HepG2 (cell line): ENCODE data around the gene TM9SF2. TPM values are rescaled to one million over a fixed set of nuclear protein-coding genes. Genes with fewer than 3 reads are reported as not detected.

Experiments used
- ATAC-seq: fragments of 200-7000 bp; cut with Tn5 transposase; 3 replicates; pipeline ENCODE4 v1.9.1; 2020; ENCODE audit warnings: mild to moderate bottlenecking, moderate library complexity
- BruUV-seq: library from RNA; stranded (reverse); fragments of 400-500 nt; replicated peaks from 2 replicates; lab custom pipeline; 2021; lab: Mats Ljungman, UMichigan
- CTCF ChIA-PET: fragments of 300-600 bp; formaldehyde crosslinking; extraction: SDS; loops from one replicate; lab custom pipeline; 2021; ENCODE audit warnings: low total read pairs, inconsistent platforms, low intra/inter-chr PET ratio; lab: Yijun Ruan, JAX
- POLR2A ChIA-PET: fragments of 350-600 bp; sonication (Branson Sonifier 250); formaldehyde crosslinking; loops from one replicate; lab custom pipeline; 2020; ENCODE audit warnings: antibody characterized with exemption, inconsistent platforms; lab: Yijun Ruan, JAX
- DNase-seq: peaks from one replicate; pipeline ENCODE4 v3.0.0-alpha.2; 2015; ENCODE audit warnings: low spot score
- FAIRE-seq: peaks from 3 replicates; lab custom pipeline; 2011; peaks lifted over from hg19 to GRCh38; lab: Jason Lieb, UNC
- H2AFZ ChIP-seq: one replicate; pipeline ENCODE4 v1.6.1; 2011; ENCODE audit warnings: low read length, inconsistent platforms
- H3K27ac ChIP-seq: fragments of 300-600 bp; 3 replicates; pipeline ENCODE4 v1.8.0; 2011; ENCODE audit warnings: mixed run types, mild to moderate bottlenecking, mixed read lengths, low read length, inconsistent platforms; ENCODE audit not compliant: insufficient read depth; ENCODE audit errors: extremely low read length
- H3K27me3 ChIP-seq, 2 experiments: fragments of 200-600 bp in 1 of 2; 2 replicates in 1 of 2; 3 replicates in 1 of 2; pipeline versions ENCODE4 v1.6.0 to v1.8.0; 2011; ENCODE audit warnings: low read length in 2 of 2, mild to moderate bottlenecking in 2 of 2, moderate library complexity in 2 of 2, inconsistent platforms in 1 of 2; ENCODE audit not compliant: insufficient read depth in 2 of 2, control insufficient read depth in 1 of 2
- H3K36me3 ChIP-seq, 2 experiments: fragments of 200-600 bp in 1 of 2; replicated peaks in 1 of 2; 2 replicates in 1 of 2; 3 replicates in 1 of 2; pipeline versions ENCODE4 v1.5.1 to v1.8.0; 2011; ENCODE audit warnings: low read length in 2 of 2, inconsistent platforms in 1 of 2; ENCODE audit not compliant: insufficient read depth in 2 of 2, control insufficient read depth in 1 of 2
- H3K4me1 ChIP-seq: 2 replicates; pipeline ENCODE4 v1.5.1; 2012; ENCODE audit warnings: low read length, inconsistent platforms; ENCODE audit not compliant: insufficient read depth
- H3K4me2 ChIP-seq: 2 replicates; pipeline ENCODE4 v1.6.0; 2011; ENCODE audit warnings: low read depth, low read length, inconsistent platforms
- H3K4me3 ChIP-seq, 3 experiments: fragments of 200-600 bp in 1 of 3; sonication (generic), shearing (Covaris generic) in 1 of 3; replicated peaks in 1 of 3; 2 replicates each; pipeline ENCODE4 v1.5.1; 2011 to 2016; ENCODE audit warnings: low read length in 3 of 3, inconsistent platforms in 2 of 3, low read depth in 2 of 3, mild to moderate bottlenecking in 2 of 3, control low read depth in 1 of 3, mixed read lengths in 1 of 3; ENCODE audit not compliant: insufficient read depth in 1 of 3
- H3K79me2 ChIP-seq: one replicate; pipeline ENCODE4 v1.6.1; 2011; ENCODE audit warnings: low read length, inconsistent platforms; ENCODE audit not compliant: insufficient read depth
- H3K9ac ChIP-seq: 2 replicates; pipeline ENCODE4 v1.6.0; 2011; ENCODE audit warnings: mild to moderate bottlenecking, low read depth, low read length, inconsistent platforms; ENCODE audit not compliant: insufficient read depth
- H3K9me3 ChIP-seq: 2 replicates; pipeline ENCODE4 v1.5.1; 2012; ENCODE audit warnings: mild to moderate bottlenecking, low read length
- H4K20me1 ChIP-seq: 2 replicates; pipeline ENCODE4 v1.6.0; 2011; ENCODE audit warnings: inconsistent platforms, mild to moderate bottlenecking, low read length, moderate library complexity; ENCODE audit not compliant: insufficient read depth
- BRD4 ChIP-seq: sonication (generic); formaldehyde crosslinking; IDR thresholded peaks from 2 replicates; pipeline ENCODE4 v1.4.0; 2020; ENCODE audit warnings: missing genetic modification reagents
- CEBPB ChIP-seq: IDR thresholded peaks from 2 replicates; pipeline ENCODE4 v1.6.1; 2011; ENCODE audit warnings: low read depth, low read length, improper control_type of control experiment, borderline replicate concordance
- NFE2 ChIP-seq: sonication (generic); formaldehyde crosslinking; IDR thresholded peaks from 2 replicates; pipeline ENCODE4 v1.4.0; 2020; ENCODE audit warnings: missing genetic modification reagents
- NR2F6 ChIP-seq, 2 experiments: IDR thresholded peaks; 2 replicates each; pipeline ENCODE4 v1.6.1; 2016; ENCODE audit warnings: antibody characterized with exemption in 1 of 2, mild to moderate bottlenecking in 1 of 2
- SALL1 ChIP-seq: sonication (generic); formaldehyde crosslinking; IDR thresholded peaks from 2 replicates; pipeline ENCODE4 v1.8.0; 2022; ENCODE audit warnings: mild to moderate bottlenecking, missing genetic modification reagents
- SRY ChIP-seq: sonication (generic); formaldehyde crosslinking; IDR thresholded peaks from 2 replicates; pipeline ENCODE4 v1.8.0; 2022; ENCODE audit warnings: mild to moderate bottlenecking, missing genetic modification reagents
- ZMYM3 ChIP-seq: sonication (generic); formaldehyde crosslinking; IDR thresholded peaks from 2 replicates; pipeline ENCODE4 v1.5.1; 2020; ENCODE audit warnings: mild to moderate bottlenecking, missing genetic modification reagents
- ZNF546 ChIP-seq: sonication (generic); formaldehyde crosslinking; conservative IDR thresholded peaks from 2 replicates; pipeline ENCODE4 v1.8.1; 2023; ENCODE audit warnings: mild to moderate bottlenecking, missing genetic modification reagents
- ZNF552 ChIP-seq: sonication (generic); formaldehyde crosslinking; IDR thresholded peaks from 2 replicates; pipeline ENCODE4 v1.9.0; 2022; ENCODE audit warnings: missing genetic modification reagents, mild to moderate bottlenecking, borderline replicate concordance
- ZNF782 ChIP-seq: sonication (generic); formaldehyde crosslinking; IDR thresholded peaks from 2 replicates; pipeline ENCODE4 v1.4.0; 2020; ENCODE audit warnings: missing genetic modification reagents, mild to moderate bottlenecking, borderline replicate concordance
- WGBS: methylation state at CpG from one replicate; pipeline ENCODE4 v1.1.6; 2017; ENCODE audit warnings: low lambda C conversion rate; 5-methylcytosine and 5-hydroxymethylcytosine counted together
- in situ Hi-C: cut with HindIII; loops from 2 replicates; pipeline ENCODE4 v1.10.0; 2017; ENCODE audit warnings: low pct_unique_long_range_greater_than_20kb; ENCODE audit not compliant: extremely low pct_ligation_motif_present
- intact Hi-C: fragments of 100-400 bp; cut with micrococcal nuclease; formaldehyde crosslinking; loops from one replicate; pipeline ENCODE4 v1.10.0; 2022; ENCODE audit not compliant: unreplicated experiment
- polyA plus RNA-seq, 8 experiments: library from polyadenylated mRNA; depleted of rRNA in 3 of 8; stranded (reverse) in 7 of 8; unstranded in 1 of 8; fragments of >200 nt; fragmentation: Illumina TruSeq in 4 of 8; extraction: Trizol in 4 of 8; gene quantifications; 2 replicates each; pipeline versions ENCODE4 v1.2.1 to v1.2.3, GENCODE V29; 2011 to 2016; ENCODE audit warnings: low read depth in 4 of 8, missing spikeins in 1 of 8, mixed read lengths in 1 of 8; ENCODE audit not compliant: insufficient read depth in 1 of 8
- total RNA-seq, 5 experiments: library from RNA; depleted of rRNA; stranded (reverse); fragments of >200 nt; fragmentation: Illumina TruSeq; extraction: Trizol; gene quantifications; 2 replicates each; pipeline ENCODE4 v1.2.3, GENCODE V29; 2016; ENCODE audit warnings: low read depth in 1 of 5
- TF ChIP-seq, protein P1 (sequence below): sonication (generic); formaldehyde crosslinking; IDR thresholded peaks from 2 replicates; pipeline ENCODE4 v1.5.0; 2020; ENCODE audit warnings: missing genetic modification reagents, mild to moderate bottlenecking, borderline replicate concordance
- TF ChIP-seq, protein P2 (sequence below): sonication (generic); formaldehyde crosslinking; IDR thresholded peaks from 2 replicates; pipeline ENCODE4 v1.4.0; 2020; ENCODE audit warnings: missing genetic modification reagents
- TF ChIP-seq, protein P3 (sequence below): sonication (generic); formaldehyde crosslinking; conservative IDR thresholded peaks from 2 replicates; pipeline ENCODE4 v1.5.0; 2020; ENCODE audit warnings: missing genetic modification reagents
- TF ChIP-seq, protein P4 (sequence below): IDR thresholded peaks from 2 replicates; pipeline ENCODE4 v1.6.1; 2018; ENCODE audit warnings: missing genetic modification reagents, mild to moderate bottlenecking, missing compliant biosample characterization

TM9SF2 gene
- total and polyA plus RNA-seq, 2 of the 13 experiments (the other 11 are each of a cell fraction or from before 2014, with no cell fraction given), result 94.1 to 123 TPM

DNA sequence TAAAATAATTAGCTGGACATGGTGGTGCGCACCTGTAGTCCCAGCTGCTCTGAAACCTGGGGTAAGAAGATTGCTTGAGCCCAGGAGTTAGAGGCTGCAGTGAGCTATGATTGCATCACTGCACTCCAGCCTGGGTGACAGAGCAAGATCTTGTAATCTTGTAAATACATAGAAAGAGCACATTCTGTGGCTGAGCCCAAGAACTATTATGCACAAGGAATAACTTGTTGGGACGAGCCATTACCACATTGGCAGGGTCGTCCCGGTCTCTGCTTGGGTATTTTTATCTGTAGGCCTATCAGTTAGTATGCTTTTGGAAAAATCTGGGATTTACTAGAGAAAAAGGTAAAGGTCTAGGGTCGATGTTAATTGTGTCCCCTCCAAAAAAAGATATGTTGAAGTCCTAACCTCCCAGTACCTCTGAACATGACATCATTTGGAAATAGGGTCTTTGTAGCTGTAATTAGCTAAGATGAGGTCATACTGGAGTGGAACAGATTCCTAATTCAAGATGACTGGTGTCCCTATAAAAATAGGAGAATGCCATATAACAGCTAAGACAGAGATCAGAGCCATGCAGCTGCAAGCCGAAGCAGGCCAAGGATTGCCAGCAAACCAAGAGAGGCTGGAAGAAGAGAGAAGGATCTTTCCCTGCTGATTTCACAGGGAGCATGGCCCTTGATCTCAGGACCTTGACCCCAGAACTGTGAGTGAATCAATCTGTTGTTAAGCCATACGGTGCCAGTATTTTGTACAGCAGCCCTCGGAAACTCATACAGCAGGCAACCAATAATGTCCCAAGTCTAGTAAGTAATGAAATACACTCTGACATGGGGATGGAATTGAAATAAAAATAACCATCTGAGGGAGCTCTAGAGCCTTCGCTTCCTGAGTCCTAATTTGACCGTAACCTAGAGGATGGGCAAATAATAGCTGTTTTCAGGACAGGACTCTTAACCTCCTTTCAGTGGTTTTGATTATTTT, 77.0 kb downstream of the TM9SF2 start:
- ATAC-seq (peak; percentile 85), DNase-seq (peak; percentile 47), FAIRE-seq (peak; percentile 68)
- Histone ChIP-seq H4K20me1 (no peaks in the 10 kb centered on the region), H3K27ac (no peak overlapping the region), H2AFZ (no peak overlapping the region), H3K9ac (peak overlapping the region; percentile 7; the same call in 1 of the 2 replicates), H3K4me2 (peak overlapping the region; percentile 71), H3K4me1 (peaks cover 40% of the 10 kb centered on the region), H3K9me3 (no peaks in the 10 kb centered on the region), H3K4me3 (peak overlapping the region in 2 of 3 experiments; percentile 24 to 33; a peak in 2 of 6 replicates), H3K27me3 (no peaks in the 10 kb centered on the region), H3K79me2 (no peaks in the 10 kb centered on the region), H3K36me3 (no peaks in the 10 kb centered on the region)
- intact Hi-C loops, result loop anchor here (5.0 kb wide), 1 partner anchor 34 kb away; no protein-coding TSS in a partner anchor
- BruUV-seq, result no TSS peak
- POLR2A ChIA-PET, result interaction anchor here (0.6 to 2.3 kb wide), 3 partner anchors 19 to 84 kb away, joined by 3 to 14 read pairs (median 4); partner anchors contain the start of gene CLYBL
- CTCF ChIA-PET, result interaction anchor here (1.6 kb wide), 1 partner anchor 36 kb away, joined by 4 read pairs; no protein-coding TSS in a partner anchor
- in situ Hi-C loops, result no loop called here
- WGBS, result 15% methylated on average over 10 of the region's 10 CpGs
- TF ChIP-seq SALL1 (CRISPR knock-in tag), result peak; percentile 18; the same call in 1 of the 2 replicates
- TF ChIP-seq SRY, result no peak
- TF ChIP-seq NR2F6 (IDR thresholded peaks at IDR 0.05), result peak; percentile 66
- TF ChIP-seq NR2F6 (CRISPR knock-in tag; IDR thresholded peaks at IDR 0.05), result peak; percentile 48; the same call in 1 of the 2 replicates
- no peak for TF ChIP-seq ZNF782 (CRISPR knock-in tag)
- 0 out of 2 replicates have a peak, but pooled peaks have one; percentile 12 for TF ChIP-seq ZMYM3 (CRISPR knock-in tag)
- TF ChIP-seq BRD4 (CRISPR knock-in tag), result no peak
- TF ChIP-seq, protein P1, sequence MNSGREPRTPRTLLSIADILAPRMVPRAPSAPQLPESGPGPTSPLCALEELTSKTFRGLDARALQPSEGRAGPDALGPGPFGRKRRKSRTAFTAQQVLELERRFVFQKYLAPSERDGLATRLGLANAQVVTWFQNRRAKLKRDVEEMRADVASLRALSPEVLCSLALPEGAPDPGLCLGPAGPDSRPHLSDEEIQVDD (CRISPR knock-in tag), result no peak
- TF ChIP-seq, protein P2, sequence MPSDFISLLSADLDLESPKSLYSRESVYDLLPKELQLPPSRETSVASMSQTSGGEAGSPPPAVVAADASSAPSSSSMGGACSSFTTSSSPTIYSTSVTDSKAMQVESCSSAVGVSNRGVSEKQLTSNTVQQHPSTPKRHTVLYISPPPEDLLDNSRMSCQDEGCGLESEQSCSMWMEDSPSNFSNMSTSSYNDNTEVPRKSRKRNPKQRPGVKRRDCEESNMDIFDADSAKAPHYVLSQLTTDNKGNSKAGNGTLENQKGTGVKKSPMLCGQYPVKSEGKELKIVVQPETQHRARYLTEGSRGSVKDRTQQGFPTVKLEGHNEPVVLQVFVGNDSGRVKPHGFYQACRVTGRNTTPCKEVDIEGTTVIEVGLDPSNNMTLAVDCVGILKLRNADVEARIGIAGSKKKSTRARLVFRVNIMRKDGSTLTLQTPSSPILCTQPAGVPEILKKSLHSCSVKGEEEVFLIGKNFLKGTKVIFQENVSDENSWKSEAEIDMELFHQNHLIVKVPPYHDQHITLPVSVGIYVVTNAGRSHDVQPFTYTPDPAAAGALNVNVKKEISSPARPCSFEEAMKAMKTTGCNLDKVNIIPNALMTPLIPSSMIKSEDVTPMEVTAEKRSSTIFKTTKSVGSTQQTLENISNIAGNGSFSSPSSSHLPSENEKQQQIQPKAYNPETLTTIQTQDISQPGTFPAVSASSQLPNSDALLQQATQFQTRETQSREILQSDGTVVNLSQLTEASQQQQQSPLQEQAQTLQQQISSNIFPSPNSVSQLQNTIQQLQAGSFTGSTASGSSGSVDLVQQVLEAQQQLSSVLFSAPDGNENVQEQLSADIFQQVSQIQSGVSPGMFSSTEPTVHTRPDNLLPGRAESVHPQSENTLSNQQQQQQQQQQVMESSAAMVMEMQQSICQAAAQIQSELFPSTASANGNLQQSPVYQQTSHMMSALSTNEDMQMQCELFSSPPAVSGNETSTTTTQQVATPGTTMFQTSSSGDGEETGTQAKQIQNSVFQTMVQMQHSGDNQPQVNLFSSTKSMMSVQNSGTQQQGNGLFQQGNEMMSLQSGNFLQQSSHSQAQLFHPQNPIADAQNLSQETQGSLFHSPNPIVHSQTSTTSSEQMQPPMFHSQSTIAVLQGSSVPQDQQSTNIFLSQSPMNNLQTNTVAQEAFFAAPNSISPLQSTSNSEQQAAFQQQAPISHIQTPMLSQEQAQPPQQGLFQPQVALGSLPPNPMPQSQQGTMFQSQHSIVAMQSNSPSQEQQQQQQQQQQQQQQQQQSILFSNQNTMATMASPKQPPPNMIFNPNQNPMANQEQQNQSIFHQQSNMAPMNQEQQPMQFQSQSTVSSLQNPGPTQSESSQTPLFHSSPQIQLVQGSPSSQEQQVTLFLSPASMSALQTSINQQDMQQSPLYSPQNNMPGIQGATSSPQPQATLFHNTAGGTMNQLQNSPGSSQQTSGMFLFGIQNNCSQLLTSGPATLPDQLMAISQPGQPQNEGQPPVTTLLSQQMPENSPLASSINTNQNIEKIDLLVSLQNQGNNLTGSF (CRISPR knock-in tag), result no peak
- TF ChIP-seq, protein P3, sequence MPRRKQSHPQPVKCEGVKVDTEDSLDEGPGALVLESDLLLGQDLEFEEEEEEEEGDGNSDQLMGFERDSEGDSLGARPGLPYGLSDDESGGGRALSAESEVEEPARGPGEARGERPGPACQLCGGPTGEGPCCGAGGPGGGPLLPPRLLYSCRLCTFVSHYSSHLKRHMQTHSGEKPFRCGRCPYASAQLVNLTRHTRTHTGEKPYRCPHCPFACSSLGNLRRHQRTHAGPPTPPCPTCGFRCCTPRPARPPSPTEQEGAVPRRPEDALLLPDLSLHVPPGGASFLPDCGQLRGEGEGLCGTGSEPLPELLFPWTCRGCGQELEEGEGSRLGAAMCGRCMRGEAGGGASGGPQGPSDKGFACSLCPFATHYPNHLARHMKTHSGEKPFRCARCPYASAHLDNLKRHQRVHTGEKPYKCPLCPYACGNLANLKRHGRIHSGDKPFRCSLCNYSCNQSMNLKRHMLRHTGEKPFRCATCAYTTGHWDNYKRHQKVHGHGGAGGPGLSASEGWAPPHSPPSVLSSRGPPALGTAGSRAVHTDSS (CRISPR knock-in tag), result no peak
- TF ChIP-seq ZNF546, result no peak
- no peak for TF ChIP-seq ZNF552
- TF ChIP-seq NFE2, result no peak
- TF ChIP-seq, protein P4, sequence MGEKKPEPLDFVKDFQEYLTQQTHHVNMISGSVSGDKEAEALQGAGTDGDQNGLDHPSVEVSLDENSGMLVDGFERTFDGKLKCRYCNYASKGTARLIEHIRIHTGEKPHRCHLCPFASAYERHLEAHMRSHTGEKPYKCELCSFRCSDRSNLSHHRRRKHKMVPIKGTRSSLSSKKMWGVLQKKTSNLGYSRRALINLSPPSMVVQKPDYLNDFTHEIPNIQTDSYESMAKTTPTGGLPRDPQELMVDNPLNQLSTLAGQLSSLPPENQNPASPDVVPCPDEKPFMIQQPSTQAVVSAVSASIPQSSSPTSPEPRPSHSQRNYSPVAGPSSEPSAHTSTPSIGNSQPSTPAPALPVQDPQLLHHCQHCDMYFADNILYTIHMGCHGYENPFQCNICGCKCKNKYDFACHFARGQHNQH (CRISPR knock-in tag), result no peak
- peak; percentile 83; the same call in 1 of the 2 replicates for TF ChIP-seq CEBPB
